CD1c-positive myeloid dendritic cell (primary cell): ENCODE results near the gene ITPR1.
A peak's percentile ranks its signal among the peaks of the same experiment; 100 is the strongest.

ENCODE experiments used
- DNase-seq: peaks from one replicate; pipeline ENCODE4 v3.0.0-alpha.2; 2016; ENCODE audit errors: extremely low spot score

Gene ITPR1

DNA sequence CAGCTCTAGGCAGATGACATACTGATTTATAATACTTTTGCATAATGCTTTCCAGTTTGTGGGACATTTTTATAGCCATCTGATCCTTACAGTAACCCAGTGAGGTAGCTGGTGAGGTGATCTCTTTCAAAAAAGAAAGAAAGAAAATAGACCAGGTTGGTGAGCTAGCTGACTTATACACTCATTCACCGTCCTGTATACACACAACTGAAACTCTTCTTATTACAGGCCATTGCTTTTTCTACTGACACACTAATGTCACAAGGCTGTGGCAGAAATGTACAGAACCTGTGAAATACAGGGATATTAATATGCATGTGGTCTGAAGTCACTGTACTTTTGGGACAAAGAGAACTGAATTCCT lies 335.9 kb downstream of the ITPR1 start:
- no peak for DNase-seq

DNA sequence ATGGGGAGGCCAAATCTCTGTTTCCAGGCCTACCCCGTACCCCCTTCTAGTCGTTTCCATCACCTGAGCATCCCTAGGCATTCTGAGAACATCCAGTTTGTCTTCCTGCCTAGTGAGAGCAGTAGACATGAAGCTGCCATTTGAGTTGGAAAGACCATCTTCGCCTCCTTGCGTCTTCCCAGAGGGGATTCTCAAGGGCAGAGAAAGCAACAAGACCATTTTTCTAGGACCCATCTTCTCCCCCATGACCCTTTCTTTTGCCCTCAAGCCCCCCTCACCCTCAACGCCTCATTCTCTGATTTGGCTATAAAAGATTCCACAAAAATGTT lies 337.4 kb downstream of the ITPR1 start:
- DNase-seq, result no peak

DNA sequence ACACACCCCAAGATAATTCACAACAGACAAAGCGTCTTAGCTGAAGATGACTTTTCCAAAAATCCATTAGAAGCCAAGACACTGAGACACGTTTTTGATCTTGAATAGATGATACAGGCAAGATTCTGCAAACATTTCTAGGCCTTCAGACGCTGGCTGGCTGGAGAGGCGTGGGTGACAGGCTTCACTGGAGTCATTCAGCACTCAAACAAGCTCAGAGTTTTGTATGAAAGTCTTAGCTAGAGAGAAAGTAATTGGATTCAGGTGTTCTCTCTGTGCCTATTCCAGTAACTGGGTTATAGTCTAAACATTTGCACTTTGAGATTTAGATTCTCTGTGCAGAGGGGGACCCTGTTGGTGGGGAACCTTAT lies 338.4 kb downstream of the ITPR1 start:
- DNase-seq, result peak; percentile 21

DNA sequence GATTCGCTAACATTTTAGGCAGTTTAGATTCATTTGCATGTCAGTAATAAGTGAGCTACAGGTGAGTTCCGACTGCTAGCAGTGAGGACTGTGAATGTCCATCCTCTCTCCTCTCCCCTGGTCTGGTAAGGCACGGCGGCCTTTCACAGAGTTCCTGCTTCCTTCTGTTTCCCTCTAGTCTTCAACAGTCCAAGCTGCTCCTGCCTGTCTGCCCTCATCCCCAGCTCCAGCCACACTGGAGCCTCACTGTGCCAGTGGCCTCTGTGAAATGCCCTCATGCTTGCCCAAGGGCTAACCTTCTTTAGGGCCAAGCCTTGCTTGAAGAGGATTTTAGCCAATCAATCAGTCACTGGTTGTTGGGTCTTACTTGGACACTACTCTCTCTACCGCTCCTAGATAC lies 340.3 kb downstream of the ITPR1 start:
- DNase-seq, result no peak

DNA sequence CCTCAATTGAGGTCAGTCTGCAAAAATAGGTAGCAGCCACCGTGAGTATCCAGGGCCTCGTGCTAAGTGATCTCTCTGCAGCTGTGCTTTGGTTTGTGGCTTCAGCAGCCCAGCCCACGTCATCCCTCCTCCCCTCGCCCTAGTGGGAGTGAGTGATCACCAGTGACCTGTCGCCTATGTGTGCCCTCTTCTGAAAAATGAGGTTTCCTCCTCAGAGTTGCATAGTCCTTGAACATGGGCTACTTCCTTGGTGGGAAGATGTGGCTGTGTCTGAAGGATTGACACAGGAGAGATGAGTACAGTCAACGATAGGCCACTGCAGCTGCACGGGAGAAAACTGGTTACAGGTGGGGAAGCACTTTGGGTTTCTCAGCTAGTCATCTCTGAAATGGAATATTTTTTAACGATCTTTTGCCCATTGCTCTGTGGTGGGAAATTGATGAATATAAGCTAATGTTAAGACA lies 341.3 kb downstream of the ITPR1 start:
- DNase-seq, result peak; percentile 75

DNA sequence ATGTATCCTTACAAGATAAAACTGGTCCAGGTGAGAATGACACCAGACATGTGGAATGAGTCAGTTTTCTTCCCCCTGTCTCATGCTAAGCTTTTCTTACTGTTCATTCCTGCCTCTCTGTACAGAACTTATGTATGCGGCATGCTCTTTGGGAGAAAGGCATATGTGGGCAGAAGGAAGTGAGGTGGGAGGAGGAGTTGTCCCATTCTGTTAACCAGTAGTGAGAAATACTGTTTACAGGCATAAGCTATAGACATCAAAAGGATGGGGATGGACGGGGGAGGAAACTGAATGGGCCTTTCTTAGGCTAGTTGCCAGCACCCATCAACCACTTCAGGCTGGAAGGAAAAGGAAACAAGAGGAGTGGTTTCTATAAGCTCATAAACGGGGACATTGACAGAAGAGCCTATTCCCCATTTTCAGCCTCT lies 342.5 kb downstream of the ITPR1 start:
- peak; percentile 38 for DNase-seq

DNA sequence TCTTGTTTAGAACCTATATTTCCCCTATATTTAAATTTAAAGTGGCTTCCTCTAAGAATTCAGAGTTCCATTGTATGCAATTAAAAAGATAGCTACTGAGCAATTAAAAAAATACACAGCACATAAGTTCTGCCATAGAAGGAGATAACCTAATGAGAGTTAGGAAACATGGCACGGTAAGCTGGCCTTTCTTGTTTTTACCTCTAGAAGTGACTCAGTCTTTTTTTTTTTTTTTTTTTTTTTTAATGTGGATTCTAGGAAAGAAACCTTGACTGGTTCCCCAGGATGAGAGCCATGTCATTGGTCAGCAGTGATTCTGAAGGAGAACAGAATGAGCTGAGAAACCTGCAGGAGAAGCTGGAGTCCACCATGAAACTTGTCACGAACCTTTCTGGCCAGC lies 343.4 kb downstream of the ITPR1 start:
- DNase-seq, result no peak

DNA sequence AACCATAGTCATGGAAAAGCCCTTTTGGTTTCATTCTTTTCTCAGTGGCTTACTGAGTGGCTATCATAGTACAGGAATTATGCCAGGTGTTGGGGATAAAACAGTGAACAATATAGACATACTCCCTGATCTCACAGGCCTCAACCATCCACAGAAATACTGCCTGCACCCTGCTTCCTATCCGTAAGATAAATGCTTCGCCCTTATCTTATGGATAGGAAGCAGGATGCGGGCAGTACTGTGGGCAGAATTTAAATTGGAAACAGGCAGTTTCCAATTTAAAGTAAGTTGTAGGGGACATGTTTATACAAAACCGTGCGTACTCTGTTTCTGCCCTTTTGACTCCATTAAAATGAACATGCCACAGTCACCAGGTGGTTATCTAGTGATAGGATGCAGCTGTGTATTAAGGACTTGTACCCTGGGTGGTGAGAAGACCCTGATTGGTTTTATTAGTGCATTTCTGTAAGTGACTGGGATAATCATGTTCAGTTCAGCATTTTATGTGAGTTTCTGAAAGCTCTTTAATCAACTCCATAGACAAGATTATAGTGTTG lies 344.3 kb downstream of the ITPR1 start:
- DNase-seq, result no peak

DNA sequence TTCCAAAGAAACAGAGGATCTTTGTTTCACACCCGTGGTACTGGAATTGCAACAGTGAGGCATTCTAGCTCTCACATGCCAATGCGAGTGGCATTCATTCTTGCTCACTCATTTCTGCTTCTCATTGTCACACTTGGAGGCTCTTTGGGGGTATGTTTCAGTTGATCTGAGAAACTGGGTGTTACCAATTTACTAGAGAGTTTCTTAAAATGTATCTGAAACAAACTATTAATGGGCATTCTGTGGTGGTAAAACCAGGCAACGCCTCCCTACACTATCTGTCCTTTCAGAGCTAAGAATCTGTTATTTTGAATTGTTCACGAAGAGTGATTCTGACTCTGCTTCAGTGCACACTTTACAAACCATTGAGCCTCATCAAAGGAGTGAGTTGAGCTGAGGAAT lies 345.5 kb downstream of the ITPR1 start:
- no peak for DNase-seq

DNA sequence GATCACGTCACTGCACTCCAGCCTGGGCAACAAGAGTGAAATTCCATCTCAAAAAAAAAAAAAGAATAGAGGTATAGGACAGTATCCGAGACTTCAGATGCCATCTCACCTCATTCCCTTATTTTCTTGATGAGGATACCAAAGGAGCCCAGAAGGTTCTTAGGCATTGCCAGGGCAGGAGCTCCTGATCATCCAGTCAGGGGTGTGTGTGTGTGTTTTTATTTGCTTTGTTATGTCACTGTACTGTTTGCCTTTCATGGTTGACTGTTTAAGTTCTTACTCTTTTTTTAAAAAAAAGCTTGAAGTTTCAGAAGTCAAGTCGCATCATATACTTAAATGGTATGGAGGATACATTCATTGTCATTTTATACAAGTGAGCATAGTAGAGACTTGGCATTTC lies 346.1 kb downstream of the ITPR1 start:
- no peak for DNase-seq

DNA sequence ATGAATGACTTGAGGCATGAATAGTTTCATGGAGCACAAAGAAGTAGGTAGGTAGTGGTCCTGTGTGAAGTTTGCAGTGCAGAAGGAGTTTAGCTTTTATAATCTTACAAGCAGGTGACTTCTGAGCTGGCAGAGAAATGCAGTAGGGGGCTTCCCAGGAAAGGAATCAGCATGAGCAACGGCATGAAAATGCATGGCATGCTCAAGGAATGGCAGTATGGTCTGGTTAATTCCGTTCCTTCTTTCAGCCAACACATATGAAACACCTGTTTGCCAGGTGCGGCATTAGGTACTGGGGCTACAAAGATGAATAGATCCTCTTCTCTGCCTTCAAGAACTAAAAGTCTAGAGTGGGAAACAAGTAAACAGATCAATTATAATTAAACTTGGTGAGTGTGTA lies 348.1 kb downstream of the ITPR1 start:
- no peak for DNase-seq

DNA sequence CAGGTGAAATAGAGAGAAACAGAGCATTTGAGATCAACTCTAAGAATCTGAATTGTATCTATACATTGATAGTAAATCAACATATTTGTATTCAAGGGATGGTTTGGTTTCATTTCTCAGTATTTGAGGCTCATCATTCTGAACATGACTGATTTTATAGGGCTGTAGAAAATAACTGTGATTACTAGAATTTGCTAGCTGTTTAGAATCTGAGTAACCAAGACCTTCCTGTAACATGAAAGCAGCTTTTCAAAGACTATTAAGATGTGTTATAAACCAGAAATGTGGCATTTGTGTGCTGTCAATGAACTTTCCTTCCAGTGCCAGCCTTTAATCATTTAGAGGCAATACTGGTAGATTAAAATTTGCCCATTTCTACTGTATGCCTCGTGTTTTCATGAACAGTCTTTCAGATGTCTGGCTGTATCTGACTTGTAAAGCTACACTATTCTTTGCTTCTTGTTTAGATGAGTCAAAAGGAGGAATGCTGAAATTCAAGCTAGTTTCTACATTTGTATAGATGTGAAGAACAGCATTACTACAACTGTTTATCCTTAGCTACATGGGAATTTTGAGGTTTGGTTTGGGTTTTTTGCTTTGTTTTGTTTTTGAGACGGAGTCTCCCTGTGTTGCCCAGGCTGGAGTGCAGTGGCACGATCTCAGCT lies 348.8 kb downstream of the ITPR1 start:
- DNase-seq, result no peak

DNA sequence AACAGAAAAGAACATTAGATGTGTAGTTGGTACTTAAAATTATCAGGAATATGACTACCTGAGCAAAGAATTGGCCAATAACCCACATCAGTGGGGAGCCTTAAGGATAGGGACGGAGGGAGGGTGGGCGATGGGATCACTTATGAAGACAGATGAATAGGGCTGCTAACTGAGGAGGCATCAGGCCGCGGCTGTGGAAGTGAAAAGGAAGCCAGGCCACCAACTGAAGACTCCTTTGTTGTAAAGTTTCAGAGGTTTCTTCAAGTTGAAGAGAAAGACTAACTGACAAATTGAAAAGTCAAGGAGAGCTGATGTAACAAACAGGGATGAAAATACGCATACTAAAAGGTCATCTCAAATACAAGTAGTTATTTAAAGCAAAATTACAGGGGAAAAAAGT lies 350.5 kb downstream of the ITPR1 start:
- DNase-seq, result no peak

DNA sequence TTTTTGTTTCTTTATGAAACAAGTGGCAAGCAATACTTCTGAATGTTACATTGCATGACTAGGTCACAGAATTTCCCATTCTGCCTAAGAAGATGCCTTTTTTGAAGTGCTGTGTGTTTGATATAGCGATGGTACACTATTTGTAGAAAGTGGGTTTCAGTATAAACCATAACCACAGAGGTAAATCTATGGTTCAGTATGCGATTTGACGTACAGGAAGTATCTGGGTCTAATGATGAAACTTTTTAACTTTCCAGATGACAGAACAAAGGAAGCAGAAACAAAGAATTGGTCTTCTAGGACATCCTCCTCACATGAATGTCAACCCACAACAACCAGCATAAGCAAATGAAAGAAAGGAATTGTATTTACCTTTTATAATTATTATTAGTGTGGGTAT lies 352.7 kb downstream of the ITPR1 start:
- peak; percentile 33 for DNase-seq

DNA sequence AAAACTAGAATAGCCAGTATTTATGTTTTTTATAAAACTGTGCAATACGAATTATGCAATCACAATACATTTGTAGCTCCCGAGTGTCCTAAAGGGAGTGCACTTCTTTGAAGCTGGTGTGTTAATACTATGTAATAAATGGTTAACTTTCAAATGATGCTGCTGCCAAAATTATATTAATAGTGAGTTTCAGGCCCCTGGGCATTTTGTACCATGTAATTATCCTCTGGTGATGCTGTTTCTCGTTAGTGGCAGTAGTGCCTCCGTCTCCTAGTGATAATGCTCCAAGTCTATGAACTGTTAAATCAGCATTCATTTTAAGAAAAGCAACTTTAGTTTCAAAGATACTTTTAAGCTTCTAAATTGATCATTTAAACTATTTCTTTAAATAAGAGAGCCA lies 353.4 kb downstream of the ITPR1 start:
- no peak for DNase-seq

DNA sequence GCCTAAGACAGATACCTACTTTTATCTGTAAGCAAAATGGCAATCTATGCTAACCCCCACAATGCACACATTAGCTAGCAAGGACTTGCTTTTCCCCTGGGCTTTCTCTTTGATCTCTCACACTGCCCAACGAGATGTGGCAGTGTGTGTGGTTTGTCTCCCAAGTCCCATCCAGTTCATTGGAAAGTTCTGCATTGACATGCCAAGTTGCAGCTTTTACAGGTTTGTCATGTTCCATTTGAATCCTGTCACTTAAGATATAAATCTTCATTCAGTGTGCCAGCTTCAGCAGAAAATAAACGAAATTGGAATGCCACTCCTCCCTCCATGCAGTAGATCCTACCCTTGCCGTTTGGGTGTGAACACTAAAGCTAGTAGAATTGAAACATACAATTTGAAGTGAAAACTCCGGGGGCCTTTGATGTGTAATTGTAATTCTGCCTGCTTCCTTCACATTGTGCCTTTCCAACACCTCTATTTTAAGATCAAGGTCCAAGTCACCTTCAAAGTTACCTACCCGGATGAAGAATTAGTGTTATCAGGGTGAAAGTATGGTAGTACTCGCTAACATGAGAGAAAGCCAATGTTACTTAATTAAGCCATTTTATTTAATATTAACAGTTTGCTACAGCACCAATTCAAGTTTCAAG lies 355.2 kb downstream of the ITPR1 start:
- DNase-seq, result no peak

DNA sequence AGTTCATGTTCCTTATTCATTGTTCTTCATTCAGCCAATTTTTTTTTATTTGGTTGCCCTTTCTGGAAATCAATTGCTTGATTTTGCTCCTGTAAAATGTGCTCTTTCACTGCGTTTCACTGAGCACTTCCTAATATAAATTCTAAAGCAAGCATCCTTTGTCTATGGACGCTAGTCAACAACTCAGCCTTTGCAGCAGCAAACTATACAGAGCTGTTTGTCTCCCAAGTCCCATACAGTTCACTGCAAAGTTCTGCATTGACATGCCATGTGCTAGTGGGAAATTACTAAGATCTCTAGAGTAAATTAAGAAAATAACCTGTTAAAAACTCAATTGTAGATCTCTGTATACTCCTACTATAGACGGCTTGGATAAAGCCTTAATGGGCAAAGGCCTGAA lies 356.0 kb downstream of the ITPR1 start:
- DNase-seq, result no peak

DNA sequence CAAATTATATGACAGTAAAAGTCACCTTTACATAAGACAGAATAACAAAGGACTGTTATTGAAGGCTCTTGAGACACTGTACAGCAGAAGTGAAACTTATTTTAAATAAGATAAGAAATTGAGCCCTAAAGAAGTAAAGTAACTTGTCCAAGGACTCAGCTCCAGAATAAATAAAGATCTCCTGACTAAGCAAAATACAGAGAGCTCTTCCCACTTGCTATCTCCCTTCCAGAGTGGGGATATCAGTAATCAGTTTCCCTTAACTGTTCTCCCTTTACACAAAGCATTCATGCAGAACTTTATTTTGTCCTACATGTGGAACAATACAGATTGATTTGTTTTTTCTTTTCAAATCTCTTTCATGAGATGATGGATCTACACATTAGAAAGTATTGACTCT lies 356.6 kb downstream of the ITPR1 start:
- no peak for DNase-seq

DNA sequence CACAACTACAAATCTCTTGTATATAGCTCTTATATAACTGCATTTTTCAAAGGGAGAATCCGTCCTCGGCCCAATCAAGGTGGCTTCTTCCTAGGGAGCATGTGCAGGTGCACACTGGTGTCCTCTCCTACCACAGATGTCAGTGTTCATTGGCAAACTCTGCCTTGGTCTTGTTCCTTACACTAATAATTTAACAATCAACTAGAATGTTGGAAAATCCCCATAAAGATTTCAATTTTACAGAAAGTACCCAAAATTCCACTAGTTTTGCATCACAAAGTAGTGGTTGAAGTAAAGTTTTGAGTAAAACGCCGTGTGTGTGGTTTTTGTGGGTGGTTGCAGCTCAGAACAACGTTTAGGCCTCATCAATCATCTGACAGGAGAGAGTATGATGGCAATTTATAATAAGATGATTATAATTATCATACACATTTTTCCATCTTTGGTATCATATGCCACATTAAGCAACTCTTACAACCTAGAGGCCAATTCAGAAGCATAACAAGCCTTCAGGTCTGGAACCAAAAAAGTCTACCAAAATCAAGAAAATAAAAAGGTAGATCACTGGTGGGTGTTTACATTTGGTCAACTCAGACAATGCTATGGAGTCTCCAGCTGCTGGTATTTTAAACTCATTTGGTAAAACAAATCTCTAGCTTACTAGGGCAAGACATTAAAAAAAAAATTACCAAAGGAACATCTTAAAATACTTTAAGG lies 357.2 kb downstream of the ITPR1 start:
- no peak for DNase-seq

DNA sequence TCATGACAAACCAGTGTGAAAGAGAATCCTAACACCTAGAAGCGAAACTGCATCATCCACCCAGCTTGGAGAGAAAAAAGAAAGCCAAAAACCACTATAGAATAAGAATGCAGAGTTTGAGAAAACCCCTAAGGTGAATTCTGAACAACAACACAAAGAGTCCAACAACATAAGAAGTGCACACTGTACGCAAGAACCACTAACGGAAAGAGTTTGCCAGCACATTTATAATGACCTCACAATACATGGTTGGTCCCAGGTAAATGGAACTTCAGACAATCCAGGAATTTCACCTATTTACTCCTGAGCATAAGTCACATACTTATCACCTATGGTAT lies 357.7 kb downstream of the ITPR1 start:
- DNase-seq, result no peak

DNA sequence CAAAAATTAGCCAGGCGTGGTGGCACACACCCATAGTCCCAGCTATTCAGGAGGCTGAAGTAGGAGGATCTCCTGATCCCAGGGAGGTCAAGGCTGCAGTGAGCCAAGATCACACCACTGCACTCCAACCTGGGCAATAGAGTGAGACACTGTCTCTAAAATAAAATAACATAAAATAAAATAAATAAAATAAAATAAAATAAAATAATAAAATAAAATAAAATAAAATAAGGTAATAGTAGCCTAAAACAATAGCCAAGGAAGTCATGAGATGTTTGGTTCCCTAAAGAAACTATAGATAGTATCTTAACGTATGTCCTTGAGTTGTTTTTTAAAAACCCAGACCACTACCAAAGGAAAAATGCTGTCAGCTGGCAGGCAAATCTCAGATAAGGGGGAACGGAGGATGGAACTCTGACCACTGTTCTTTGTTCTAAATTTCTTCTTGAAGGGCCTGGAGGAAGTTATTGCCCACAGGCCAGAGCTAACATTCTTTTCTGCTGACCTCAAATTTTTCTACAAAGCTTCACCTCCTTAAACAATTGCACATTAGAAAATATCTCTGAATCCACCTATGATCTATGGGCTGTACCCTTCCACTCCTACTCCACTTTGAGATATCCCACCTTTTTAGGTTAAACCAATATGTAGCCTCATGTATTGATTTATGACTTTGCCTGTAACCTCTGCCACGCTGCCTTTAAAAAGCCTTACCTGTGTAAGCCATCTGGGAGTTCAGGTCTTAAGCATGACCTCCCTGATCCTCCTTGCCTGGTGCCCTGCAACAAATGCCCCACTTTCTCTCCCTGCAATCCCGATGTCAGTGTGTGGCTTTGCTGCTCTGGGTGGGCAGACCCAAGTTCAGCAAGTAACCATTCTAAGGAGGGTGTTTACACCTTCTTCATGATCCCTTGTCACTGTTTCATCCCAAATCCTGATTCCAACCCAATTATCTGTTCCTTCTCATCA lies 359.9 kb downstream of the ITPR1 start:
- no peak for DNase-seq

DNA sequence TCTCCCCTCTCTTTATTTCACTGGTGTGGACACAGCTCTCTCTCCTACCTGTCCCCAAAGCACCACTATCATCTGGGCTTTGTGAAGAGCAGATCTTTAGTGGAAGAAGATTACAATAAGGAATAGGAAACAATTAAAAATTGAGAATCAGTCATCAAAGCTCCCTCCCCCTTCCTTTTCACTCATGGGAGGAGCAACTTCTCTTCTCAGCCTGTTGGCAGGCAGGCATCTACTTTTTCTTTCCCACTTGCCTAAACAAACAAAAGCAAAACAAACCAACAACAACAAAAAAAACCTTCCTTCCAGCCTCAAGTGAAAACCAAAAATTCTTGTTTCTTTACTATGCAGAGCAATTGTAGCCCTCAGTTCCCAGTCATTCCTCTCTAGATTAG lies 360.6 kb downstream of the ITPR1 start:
- DNase-seq, result no peak
